ENCODE data around the gene SUGP2.
A peak's percentile ranks its signal among the peaks of the same experiment; 100 is the strongest.

The SUGP2 gene

DNA sequence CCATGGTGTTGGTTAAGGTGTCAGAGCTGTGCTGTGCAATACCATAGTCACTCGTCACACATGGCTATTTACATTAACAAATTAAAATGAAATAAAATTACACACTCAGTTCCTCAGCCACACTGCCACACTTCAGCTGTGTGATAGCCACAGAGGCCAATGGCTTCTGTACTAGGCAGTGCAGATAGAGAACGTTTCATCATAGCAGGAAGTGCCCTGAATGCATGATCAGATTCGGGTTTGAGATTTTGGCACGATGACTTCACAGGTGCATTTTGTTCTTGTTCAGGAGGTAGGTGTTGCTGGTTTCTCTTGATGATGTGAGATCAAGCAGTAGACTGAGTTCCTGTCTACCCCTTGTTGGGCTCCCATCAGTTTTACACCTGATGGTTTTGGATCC is 6.6 kb upstream of the SUGP2 start:
- TF ChIP-seq TEAD4 (IDR thresholded peaks at IDR 0.05) (no peak), ZBTB7A (IDR thresholded peaks at IDR 0.05; ENCODE audit: low read depth) (no peak), CREB1 (IDR thresholded peaks at IDR 0.05; ENCODE audit: low read depth) (no peak), NFIC (IDR thresholded peaks at IDR 0.05) (no peak), YY1 (IDR thresholded peaks at IDR 0.05; ENCODE audit: low read depth) (no peak), EP300 (IDR thresholded peaks at IDR 0.05; ENCODE audit: borderline replicate concordance) (no peak)

DNA sequence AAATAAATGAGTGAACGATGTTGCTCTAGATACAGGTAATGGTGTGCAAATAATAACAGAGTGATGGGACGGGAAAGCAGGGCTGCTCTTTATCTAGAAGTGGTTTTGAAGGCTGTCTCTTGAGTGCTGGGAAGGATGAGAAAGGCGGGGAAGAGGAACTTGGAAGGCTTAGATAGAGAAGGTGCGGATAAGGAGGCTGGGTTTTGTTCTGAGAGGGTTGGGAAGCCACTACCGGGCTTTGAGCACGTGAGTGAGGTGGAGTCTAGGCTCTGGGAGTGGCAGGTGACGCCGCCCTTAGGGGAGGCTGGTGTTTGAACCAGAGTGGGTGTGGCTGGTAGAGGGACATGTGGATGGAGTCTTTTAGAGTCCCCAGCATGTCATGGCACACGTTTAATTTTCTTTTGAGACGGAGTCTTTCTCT is 897 bp upstream of the SUGP2 start:
- TF ChIP-seq, protein P1, sequence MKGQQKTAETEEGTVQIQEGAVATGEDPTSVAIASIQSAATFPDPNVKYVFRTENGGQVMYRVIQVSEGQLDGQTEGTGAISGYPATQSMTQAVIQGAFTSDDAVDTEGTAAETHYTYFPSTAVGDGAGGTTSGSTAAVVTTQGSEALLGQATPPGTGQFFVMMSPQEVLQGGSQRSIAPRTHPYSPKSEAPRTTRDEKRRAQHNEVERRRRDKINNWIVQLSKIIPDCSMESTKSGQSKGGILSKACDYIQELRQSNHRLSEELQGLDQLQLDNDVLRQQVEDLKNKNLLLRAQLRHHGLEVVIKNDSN (IDR thresholded peaks at IDR 0.05): peak; percentile 84
- TF ChIP-seq NFIC (IDR thresholded peaks at IDR 0.05): no peak

DNA sequence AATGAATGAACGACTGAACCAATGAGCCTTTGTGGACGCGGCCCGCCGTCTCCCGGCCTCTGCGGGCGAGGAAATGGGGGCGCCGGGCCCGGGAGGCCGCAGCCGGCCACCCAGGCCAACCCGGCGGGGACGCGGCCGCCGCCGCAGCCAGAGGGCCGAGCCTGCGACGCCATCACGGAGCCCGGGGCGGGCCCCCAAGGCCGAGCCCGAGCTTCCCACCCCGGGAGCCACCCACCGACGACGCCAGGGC is 216 bp downstream of the SUGP2 start:
- TF ChIP-seq, protein P2, sequence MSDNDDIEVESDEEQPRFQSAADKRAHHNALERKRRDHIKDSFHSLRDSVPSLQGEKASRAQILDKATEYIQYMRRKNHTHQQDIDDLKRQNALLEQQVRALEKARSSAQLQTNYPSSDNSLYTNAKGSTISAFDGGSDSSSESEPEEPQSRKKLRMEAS (IDR thresholded peaks at IDR 0.05): no peak
- no peak for TF ChIP-seq YY1 (IDR thresholded peaks at IDR 0.05; ENCODE audit: low read depth)
- TF ChIP-seq CREB1 (IDR thresholded peaks at IDR 0.05; ENCODE audit: low read depth): no peak
- TF ChIP-seq NFIC (IDR thresholded peaks at IDR 0.05): no peak
- no peak for TF ChIP-seq TEAD4 (IDR thresholded peaks at IDR 0.05)
- TF ChIP-seq TAF1 (IDR thresholded peaks at IDR 0.05; ENCODE audit: low read depth): no peak
- TF ChIP-seq CEBPB (IDR thresholded peaks at IDR 0.05): no peak
- no peak for TF ChIP-seq FOXM1 (IDR thresholded peaks at IDR 0.05; ENCODE audit: borderline replicate concordance, low read depth)
- TF ChIP-seq EGR1 (IDR thresholded peaks at IDR 0.05): no peak
- TF ChIP-seq RAD21 (IDR thresholded peaks at IDR 0.05; ENCODE audit: low read depth): no peak
- TF ChIP-seq, protein P1 (IDR thresholded peaks at IDR 0.05): no peak
- TF ChIP-seq, protein P3, sequence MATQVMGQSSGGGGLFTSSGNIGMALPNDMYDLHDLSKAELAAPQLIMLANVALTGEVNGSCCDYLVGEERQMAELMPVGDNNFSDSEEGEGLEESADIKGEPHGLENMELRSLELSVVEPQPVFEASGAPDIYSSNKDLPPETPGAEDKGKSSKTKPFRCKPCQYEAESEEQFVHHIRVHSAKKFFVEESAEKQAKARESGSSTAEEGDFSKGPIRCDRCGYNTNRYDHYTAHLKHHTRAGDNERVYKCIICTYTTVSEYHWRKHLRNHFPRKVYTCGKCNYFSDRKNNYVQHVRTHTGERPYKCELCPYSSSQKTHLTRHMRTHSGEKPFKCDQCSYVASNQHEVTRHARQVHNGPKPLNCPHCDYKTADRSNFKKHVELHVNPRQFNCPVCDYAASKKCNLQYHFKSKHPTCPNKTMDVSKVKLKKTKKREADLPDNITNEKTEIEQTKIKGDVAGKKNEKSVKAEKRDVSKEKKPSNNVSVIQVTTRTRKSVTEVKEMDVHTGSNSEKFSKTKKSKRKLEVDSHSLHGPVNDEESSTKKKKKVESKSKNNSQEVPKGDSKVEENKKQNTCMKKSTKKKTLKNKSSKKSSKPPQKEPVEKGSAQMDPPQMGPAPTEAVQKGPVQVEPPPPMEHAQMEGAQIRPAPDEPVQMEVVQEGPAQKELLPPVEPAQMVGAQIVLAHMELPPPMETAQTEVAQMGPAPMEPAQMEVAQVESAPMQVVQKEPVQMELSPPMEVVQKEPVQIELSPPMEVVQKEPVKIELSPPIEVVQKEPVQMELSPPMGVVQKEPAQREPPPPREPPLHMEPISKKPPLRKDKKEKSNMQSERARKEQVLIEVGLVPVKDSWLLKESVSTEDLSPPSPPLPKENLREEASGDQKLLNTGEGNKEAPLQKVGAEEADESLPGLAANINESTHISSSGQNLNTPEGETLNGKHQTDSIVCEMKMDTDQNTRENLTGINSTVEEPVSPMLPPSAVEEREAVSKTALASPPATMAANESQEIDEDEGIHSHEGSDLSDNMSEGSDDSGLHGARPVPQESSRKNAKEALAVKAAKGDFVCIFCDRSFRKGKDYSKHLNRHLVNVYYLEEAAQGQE (IDR thresholded peaks at IDR 0.05; ENCODE audit: low read depth): no peak
- TF ChIP-seq EP300 (IDR thresholded peaks at IDR 0.05; ENCODE audit: borderline replicate concordance): no peak
- TF ChIP-seq TCF12 (IDR thresholded peaks at IDR 0.05; ENCODE audit: low read depth): no peak
- no peak; the same call in 1 of the 2 replicates for TF ChIP-seq ZBTB7A (IDR thresholded peaks at IDR 0.05; ENCODE audit: low read depth)

DNA sequence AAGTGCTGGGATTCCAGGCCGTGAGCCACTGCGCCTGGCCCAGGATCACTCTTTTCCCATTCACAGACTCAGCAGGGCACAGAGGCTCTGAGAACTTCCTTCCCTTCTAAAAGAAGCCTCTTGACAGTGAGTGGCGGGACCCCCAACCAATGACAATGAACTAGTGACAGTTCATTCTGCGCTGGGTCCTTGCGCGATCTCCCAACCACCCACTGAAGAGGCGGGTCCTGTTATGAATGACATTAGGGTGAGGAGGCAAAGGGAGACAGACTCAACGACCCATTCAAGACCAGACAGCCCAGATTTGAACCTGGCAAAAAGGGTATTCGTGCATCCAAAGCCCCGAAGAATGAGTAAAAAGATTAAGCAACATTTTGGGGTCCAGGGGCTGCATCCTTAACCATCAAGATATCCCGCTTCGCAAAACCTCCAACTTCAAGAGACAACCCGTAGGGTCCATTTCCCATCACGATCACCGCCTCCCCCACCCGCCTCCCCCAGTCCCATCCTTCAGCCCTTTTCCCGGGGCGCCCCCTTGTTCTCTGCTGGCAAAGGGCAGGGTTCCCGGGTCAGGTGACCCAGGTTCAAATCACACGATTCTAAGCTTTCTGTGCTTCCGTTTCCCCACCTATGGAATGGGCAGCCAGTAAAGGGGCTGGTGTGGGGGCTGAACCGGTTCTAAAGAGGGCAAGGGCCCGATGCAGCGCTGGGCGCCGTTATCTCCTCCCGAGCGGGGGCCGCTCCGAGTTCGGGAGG is 719 bp downstream of the SUGP2 start:
- TF ChIP-seq RAD21 (IDR thresholded peaks at IDR 0.05; ENCODE audit: low read depth) (no peak), YY1 (IDR thresholded peaks at IDR 0.05; ENCODE audit: low read depth) (no peak), ZBTB7A (IDR thresholded peaks at IDR 0.05; ENCODE audit: low read depth) (no peak), TAF1 (IDR thresholded peaks at IDR 0.05; ENCODE audit: low read depth) (no peak), EGR1 (IDR thresholded peaks at IDR 0.05) (no peak), FOXM1 (IDR thresholded peaks at IDR 0.05; ENCODE audit: borderline replicate concordance, low read depth) (no peak), CEBPB (IDR thresholded peaks at IDR 0.05) (no peak)
- TF ChIP-seq, protein P1 (IDR thresholded peaks at IDR 0.05): peak; percentile 71
- TF ChIP-seq, protein P2 (IDR thresholded peaks at IDR 0.05): no peak

DNA sequence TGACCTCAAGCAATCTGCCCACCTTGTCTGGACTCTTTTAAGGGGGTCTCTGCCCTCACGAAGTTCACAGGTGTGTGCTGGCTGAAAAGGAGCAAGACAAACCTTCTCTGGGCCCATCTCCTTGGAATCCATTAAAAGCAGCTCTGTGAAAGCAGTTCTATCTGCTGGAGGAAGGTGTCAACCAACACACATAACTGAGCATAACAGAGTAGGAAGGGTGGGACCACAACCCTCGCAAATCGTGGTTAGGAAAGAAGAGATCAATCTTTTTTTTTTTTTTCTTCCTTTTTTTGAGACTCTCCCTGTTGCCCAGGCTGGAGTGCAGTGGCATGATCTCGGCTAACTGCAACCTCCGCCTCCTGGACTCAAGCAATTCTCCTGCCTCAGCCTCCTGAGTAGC is 1.4 kb downstream of the SUGP2 start:
- TF ChIP-seq EGR1 (IDR thresholded peaks at IDR 0.05) (no peak), FOXM1 (IDR thresholded peaks at IDR 0.05; ENCODE audit: borderline replicate concordance, low read depth) (no peak)

DNA sequence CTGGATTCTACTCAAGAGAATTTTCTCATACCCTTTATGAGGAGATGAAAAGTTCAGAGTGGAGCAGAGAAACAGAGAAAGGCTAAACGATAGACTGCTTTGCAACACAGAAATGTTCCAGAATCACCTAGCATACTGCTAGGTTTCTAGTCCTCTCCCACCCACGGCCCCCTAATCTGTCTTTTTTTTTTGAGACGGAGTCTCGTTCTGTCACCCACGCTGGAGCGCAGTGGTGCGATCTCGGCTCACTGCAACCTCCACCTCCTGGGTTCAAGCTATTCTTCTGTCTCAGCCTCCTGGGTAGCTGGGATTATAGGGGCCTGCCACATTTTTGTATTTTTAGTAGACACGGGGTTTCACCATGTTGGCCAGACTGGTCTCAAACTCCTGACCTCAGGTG is 4.8 kb downstream of the SUGP2 start:
- TF ChIP-seq YY1 (IDR thresholded peaks at IDR 0.05; ENCODE audit: low read depth) (no peak), TAF1 (IDR thresholded peaks at IDR 0.05; ENCODE audit: low read depth) (no peak), CEBPB (IDR thresholded peaks at IDR 0.05) (no peak), NFIC (IDR thresholded peaks at IDR 0.05) (no peak), ZBTB7A (IDR thresholded peaks at IDR 0.05; ENCODE audit: low read depth) (no peak), EP300 (IDR thresholded peaks at IDR 0.05; ENCODE audit: borderline replicate concordance) (no peak), TEAD4 (IDR thresholded peaks at IDR 0.05) (no peak), CREB1 (IDR thresholded peaks at IDR 0.05; ENCODE audit: low read depth) (no peak), TCF12 (IDR thresholded peaks at IDR 0.05; ENCODE audit: low read depth) (no peak), RAD21 (IDR thresholded peaks at IDR 0.05; ENCODE audit: low read depth) (no peak), FOXM1 (IDR thresholded peaks at IDR 0.05; ENCODE audit: borderline replicate concordance, low read depth) (no peak), EGR1 (IDR thresholded peaks at IDR 0.05) (no peak)
- TF ChIP-seq, protein P1 (IDR thresholded peaks at IDR 0.05): no peak
- TF ChIP-seq, protein P3 (IDR thresholded peaks at IDR 0.05; ENCODE audit: low read depth): no peak
- TF ChIP-seq, protein P2 (IDR thresholded peaks at IDR 0.05): no peak

Measured in Ishikawa (cell line).